GM18873 (cell line): ENCODE measurements around the gene AKAP12.

ENCODE experiments used
- ATAC-seq: cut with Tn5 transposase; IDR thresholded peaks from one replicate; pipeline ENCODE4 v1.9.1; 2021; ENCODE audit warnings: mild to moderate bottlenecking, moderate library complexity, moderate number of reproducible peaks; ENCODE audit not compliant: unreplicated experiment, low FRiP score

The AKAP12 gene

GRCh38 chr6:151393410-151393809, 153.6 kb downstream of the AKAP12 start:
- ATAC-seq = no peak

DNA sequence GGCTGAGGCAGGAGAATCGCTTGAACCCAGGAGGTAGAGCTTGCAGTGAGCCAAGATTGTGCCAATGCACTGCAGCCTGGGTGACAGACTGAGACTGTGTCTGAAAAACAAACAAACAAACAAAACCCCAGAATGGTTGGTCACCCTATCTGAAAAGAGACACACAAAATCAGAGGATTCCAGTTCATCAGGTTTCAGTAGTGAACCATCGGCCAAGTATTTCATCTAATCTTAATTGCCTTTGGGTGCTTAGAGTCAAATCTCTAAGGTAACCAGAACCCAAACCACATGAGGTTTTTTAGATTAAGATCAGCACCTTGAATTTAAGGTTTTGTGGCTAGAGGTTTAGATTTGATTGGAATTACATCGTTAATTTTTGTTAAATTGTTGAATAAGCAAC, 159.9 kb downstream of the AKAP12 start:
- ATAC-seq = no peak

DNA sequence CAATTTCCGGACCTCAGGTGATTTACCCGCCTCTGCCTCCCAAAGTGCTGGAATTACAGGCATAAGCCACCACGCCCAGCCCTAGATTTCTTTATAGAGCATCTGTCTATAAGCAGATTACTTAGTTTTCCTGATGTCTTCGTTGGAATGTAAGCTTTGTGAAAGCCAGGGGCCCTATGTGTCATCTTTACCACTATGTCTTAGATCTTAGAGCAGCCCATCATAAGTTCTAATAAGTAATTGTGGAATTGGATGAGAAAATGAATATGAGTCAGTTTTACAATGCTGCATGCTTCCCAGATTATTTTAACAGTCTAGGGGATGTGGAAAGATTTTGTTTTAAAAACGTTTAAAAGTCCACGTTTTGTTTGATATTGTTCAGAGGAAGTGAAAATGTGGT, 160.7 kb downstream of the AKAP12 start:
- no peak for ATAC-seq

DNA sequence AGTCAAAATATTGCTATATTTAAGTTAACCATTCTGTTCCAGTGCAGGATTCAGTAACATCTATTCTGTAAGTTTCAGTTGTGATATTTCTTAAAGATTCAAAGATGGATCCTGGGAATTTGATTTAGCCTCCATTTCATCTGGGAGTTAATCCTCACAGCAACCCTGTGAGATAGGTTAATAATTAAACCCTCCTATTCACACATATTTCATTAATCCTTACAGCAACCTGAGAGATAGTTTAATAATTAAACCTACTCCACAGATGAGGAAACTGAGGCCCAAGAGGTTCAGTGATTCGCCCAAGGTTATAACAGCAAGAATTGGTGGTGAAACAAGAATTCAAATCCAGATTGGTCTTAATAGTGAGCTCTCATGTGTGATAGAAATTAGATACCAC, 162.5 kb downstream of the AKAP12 start:
- no peak for ATAC-seq

DNA sequence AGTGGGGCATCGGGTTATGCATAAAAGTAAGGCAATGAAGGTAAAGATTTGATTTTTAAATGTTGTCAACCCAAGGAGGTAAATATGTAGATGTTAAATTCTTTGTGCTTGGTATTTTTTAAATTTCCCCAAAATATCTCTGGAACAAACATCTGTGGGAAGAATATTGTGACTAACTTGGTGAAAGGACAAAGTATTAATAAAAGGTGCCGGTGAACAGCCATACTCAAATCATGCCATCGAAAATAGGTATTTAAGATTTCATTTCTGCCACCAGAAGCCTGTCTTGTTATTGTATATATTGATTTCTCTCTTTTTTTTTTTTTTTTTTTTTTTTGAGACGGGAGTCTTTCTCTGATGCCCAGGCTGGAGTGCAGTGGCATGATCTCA, 164.1 kb downstream of the AKAP12 start:
- ATAC-seq = no peak
